Vagina (tissue), 2 donors: Measurements from ENCODE around the gene TXNDC9.

ENCODE experiments used
- CTCF ChIP-seq, 3 experiments: fragments of 450-650 bp in 2 of 3; fragments of 200-600 bp in 1 of 3; sonication (generic) in 1 of 3; IDR thresholded peaks; one replicate each; pipeline ENCODE4 v1.5.1; 2017 to 2019; ENCODE audit warnings: antibody characterized with exemption in 3 of 3, mild to moderate bottlenecking in 2 of 3, moderate library complexity in 2 of 3
- POLR2A ChIP-seq, 2 donors: fragments of 450-650 bp; IDR thresholded peaks; one replicate each; pipeline ENCODE4 v1.6.1; 2017; ENCODE audit warnings: antibody characterized with exemption in 2 of 2, mild to moderate bottlenecking in 2 of 2, moderate library complexity in 2 of 2
- POLR2AphosphoS5 ChIP-seq, 2 donors: sonication (generic); formaldehyde crosslinking; IDR thresholded peaks; one replicate each; pipeline ENCODE4 v1.9.0; 2017; ENCODE audit warnings: antibody characterized with exemption in 2 of 2, mild to moderate bottlenecking in 2 of 2, low read depth in 1 of 2; ENCODE audit not compliant: insufficient read depth in 1 of 2

- TF ChIP-seq POLR2AphosphoS5 (IDR thresholded peaks at IDR 0.05; ENCODE audit: insufficient read depth in 1 of 2, low read depth in 1 of 2) (no peak), CTCF (IDR thresholded peaks at IDR 0.05) (no peak), POLR2A (IDR thresholded peaks at IDR 0.05) (no peak)
Observed at GRCh38 chr2:99348173-99348572, 12.0 kb upstream of the TXNDC9 start.
